Renal pelvis (tissue), 4 donors: ENCODE data around the gene CCDC81. TPM values are rescaled to one million over a fixed set of nuclear protein-coding genes. Genes with fewer than 3 reads are reported as not detected.
A peak's percentile ranks its signal among the peaks of the same experiment; 100 is the strongest.
"Not testable (repeated sequence)": the region's sequence is repeated elsewhere in the genome, so short reads cannot be mapped to it uniquely, and the experiment has no call there.

ENCODE experiments used
- DNase-seq: peaks from one replicate; pipeline ENCODE4 v3.0.0-alpha.2; 2013
- polyA plus RNA-seq, 3 donors: library from polyadenylated mRNA; unstranded; fragments of 120-200 nt; gene quantifications; one replicate each; pipeline ENCODE4 v1.2.1, GENCODE V29; 2013; ENCODE audit not compliant: insufficient read length in 3 of 3

CCDC81 gene
- polyA plus RNA-seq, 3 donors, result 0.85 to 1.8 (median 1.0) TPM

GRCh38 chr11:86386746-86387145 is 12.1 kb downstream of the CCDC81 start:
- DNase-seq, result no peak

DNA sequence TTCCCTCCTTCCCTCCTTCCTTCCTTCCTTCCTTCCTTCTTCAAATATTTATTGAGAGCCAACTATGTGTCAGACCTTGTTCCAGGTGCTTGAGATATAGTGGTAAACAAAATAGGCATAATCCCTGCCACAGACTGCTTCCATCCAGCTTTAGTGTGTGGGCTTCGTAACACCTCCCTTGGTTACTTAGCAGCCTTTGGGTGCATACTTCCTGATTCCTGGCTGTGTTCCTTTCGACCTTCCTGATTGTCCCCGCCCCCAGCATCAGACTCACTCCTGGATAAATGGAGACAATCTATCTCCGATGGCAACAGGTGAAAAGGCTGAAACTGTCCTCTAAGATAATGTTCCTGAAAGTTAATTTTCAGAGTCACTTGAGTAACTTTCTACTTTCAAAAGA is 13.5 kb downstream of the CCDC81 start:
- DNase-seq, result no peak

- no peak for DNase-seq
Observed at GRCh38 chr11:86390487-86390886, 15.8 kb downstream of the CCDC81 start.

DNA sequence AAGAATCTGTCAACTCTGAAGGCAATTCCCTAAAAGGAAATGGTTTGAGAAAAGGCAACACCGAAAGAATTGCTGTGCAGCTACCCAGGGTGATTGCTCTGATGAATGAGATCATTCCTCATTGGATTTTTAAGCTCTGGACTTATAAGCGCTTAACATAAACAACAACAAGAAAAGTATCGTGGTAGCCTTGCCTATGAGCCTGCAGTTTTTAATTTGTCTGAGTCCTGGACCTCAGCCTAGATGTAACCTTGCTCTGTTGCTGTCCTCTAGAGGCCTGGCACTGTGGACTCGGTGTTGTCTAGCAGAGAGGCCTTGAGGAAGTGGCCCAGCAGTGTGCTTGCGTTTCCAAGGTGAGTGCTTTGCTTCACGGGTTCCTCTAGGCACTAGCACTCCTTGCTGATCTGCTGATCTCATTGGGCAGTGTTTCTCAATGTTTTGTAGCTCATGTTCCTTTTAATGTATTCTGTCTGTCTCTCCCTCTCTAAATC is 20.4 kb downstream of the CCDC81 start:
- DNase-seq, result no peak

- no peak for DNase-seq
Observed at GRCh38 chr11:86396396-86396795, 21.7 kb downstream of the CCDC81 start.

DNA sequence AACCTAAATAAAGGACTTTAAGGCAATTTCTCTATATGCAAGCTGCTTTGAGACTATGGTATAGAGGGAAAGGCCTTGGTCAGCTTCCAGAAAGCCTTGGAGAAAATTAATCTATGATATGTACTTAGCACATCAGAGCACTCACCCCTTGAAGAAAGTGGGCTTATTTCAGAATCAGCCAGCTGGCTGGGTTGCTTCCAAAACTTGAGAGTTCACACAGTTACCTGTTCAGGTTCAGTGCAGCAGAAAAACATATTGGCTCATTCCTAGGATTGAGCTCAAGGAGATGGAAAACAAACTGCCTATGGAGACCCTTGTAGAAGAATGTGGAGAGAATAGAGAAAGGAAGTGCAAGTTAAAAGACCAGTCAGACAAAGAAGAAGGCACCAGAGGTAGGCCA is 22.7 kb downstream of the CCDC81 start:
- no peak for DNase-seq

- DNase-seq, result no peak
Observed at GRCh38 chr11:86398106-86398505, 23.4 kb downstream of the CCDC81 start.

DNA sequence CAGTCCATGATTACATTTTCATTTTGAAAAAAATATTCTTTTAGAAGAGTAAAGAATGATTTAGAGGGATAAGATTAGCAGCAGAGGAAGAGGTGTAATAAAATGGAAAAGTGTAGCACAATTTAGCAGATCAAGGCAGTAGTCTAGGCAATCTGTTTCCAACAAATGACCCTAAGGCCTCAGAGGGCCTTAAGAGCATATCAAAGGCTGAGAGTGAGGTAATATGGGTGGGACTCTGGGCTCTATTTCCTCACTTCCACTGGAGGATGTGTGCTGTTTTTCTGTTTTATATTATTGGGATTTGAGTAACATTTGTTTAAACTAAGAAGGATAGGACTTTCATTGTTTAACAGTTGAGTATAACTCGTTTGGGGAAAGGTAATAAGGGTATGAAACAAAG is 28.8 kb downstream of the CCDC81 start:
- DNase-seq, result no peak

DNA sequence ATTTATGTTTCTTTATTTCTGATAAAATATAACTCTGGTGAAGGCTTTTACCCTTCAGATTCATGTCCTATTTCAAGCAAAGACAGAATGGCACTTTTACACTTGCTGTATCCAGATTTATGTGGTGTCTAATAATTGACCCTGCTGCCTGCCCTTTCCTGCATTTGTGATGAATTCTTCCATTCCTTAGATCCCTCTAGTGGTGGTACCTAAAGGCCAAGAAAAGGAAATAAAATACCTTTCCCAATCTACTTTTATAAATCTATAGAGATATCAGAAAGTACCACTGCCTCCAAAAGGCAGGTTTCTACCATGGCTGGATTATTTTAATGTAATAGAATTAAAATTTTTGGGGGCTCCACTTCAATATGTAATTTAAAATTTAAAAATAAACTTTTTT is 34.2 kb downstream of the CCDC81 start:
- DNase-seq, result no peak

- DNase-seq, result no peak
Observed at GRCh38 chr11:86414032-86414431, 39.3 kb downstream of the CCDC81 start.

DNA sequence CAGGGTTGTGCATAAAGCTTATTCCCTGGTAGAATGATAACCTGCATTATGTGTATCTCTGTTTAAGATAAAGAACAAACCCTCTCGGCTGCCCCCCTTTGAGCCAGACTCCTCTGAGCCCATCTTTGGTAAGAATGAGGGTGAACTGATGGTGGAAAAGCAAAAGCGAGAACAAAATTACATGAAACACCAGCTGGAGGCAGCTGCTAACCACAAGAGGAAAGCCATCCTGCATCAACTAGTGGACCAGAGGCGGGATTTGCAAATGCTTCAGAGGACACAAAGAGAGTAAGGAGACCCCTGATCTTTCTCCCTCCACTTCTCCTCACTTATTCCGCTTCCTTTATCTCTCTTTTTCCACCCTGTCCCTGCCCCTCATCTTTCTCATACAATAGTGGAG is 40.3 kb downstream of the CCDC81 start:
- DNase-seq, result peak; percentile 35

DNA sequence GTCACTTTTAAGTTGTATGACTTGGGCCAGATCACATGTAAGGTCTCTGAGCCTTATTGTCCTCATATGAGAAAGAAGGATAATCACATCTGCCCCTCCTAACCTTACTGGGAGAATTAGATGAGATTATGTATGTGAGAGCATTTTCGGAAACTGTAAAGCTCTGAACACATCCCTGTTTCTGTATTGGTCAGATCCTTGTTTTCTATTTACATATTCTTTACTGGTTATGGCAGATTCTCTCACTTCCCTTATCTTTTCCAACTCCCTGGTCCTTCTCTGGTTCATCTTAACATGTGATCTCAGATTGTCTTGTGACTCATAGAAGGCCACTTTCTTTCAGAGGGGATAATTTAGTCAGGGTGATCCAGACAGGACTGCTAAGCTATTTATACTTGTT is 41.8 kb downstream of the CCDC81 start:
- DNase-seq, result no peak

DNA sequence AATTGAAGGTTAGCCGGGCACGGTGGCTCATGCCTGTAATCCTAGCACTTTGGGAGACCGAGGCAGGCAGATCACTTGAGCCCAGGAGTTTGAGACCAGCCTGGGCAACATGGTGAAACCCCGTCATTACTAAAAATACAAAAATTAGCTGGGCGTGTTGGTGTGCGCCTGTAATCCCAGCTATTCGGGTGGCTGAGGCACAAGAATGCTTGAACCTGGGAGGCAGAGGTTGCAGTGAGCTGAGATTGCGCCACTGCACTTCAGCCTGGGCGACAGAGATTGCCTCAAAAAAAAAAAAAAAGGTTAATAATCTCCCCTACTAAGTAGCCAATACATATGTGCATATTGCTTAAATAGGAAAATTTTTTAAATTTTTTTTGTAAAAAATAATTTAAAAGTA is 42.3 kb downstream of the CCDC81 start:
- not testable (repeated sequence) for DNase-seq

DNA sequence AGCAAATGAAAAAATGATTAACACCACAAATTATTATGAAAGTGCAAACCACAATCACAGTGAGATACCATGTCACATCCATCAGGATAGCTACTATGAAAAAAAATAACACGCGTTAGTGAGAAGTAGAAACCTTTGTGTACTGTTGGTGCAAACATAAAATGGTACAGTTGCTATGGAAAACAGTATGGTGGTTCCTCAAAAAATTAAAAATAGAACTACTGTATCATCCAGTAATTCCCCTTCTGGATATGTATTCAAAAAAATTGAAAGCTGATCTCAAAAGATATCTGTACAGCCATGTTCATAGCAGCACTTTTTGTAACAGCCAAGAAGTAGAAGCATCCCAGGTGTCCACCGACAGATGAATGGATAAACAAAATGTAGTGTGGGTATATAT is 43.4 kb downstream of the CCDC81 start:
- no peak for DNase-seq

GRCh38 chr11:86418513-86418912 is 43.8 kb downstream of the CCDC81 start:
- DNase-seq, result no peak

DNA sequence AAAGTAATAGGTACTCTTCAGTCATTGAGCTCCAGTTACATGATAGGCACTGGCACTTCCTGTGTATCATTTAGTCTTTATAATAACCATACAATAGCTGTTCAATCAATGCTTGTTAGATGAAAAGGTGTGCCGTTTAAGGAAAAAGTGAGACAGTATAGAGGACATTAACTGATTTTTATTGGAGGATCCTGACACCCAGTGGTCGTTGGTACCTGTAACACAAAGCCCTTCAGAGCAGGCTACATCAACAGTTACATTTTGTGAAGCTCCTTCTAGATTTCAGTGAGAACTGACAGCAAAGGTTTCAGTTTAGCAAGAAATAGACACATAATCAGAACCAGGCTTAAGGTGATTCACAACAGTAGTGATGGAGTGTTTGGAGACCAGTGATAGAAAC is 44.2 kb downstream of the CCDC81 start:
- peak; percentile 9 for DNase-seq

DNA sequence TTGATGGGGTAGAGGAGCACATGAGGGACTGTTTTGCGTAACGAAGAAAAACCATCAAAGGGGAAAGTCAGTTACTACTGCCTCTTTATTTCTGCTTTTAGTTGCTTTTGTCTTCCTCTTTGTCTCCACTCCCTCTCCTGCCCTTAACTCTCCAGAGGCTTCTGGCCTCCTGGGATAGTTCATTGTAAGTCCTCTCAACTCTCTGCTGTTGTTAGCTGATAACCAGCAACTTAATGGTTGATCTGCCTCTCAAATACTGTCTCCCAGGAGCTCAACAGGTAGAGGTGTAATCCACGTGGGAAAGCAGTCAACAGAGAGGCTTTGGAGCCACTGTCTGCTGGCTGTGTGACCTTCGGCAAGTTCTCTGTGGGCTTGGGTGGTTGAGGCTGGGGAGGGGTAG is 47.3 kb downstream of the CCDC81 start:
- no peak for DNase-seq

- DNase-seq, result no peak
Observed at GRCh38 chr11:86422371-86422770, 47.7 kb downstream of the CCDC81 start.

DNA sequence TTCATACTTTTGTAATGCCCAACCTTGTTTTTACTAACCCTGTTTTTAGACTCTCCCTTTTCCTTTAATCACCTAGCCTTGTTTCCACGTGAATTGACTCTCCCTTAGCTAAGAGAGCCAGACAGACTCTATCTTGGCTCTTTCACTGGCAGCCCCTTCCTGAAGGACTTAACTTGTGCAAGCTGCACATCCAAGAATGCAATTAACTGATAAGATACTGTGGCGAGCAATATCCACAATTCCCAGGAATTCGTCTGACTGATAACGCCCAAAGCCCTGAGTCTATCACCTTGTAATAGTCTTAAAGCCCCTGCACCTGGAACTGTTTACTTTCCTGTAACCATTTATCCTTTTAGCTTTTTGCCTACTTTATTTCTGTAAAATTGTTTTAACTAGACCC is 48.8 kb downstream of the CCDC81 start:
- DNase-seq, result not testable (repeated sequence)

- no peak for DNase-seq
Observed at GRCh38 chr11:86427441-86427840, 52.8 kb downstream of the CCDC81 start.

GRCh38 chr11:86431258-86431657 is 56.6 kb downstream of the CCDC81 start:
- DNase-seq, result no peak

GRCh38 chr11:86433361-86434095 is 58.8 kb downstream of the CCDC81 start:
- not testable (repeated sequence) for DNase-seq

DNA sequence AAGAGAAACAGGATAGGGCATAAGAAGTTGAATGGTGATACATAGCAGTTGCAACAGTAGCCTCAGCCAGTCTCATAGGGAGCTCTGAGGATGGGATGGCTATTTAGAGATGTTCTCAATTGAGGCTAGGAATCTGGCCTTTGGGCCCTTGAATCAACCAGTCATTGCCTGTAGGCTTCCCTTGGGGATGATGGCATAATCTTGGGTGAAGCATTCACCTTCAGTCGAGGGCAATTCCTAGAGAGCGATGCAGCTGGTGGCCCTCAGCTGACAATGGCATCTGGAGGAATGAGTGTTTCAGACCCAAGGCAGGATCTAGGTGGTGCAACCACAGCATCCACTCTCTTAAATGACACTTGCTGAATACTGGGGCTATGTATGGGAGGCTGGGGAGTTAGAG is 61.0 kb downstream of the CCDC81 start:
- no peak for DNase-seq

DNA sequence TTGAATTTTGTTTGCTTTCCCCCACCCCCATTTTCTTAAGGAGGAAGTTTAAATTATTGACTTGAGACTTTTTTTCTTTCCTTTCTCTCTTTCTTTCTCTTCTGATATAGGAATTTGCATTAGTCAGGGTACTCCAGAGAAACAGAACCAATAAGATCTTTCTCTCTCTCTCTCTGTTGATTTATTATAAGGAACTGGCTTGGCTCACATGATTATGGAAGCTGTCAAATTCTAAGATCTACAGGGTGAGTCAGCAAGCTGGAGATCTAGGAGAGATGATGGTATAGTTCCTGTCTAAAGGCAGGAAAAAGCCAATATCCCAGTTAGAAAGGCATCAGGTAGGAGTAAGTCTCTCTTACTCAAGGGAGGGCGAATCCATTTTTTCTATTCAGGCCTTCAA is 64.0 kb downstream of the CCDC81 start:
- DNase-seq, result no peak
